HEK293 (cell line): Measurements from ENCODE around the gene CNIH3.

ENCODE experiments used
- CTCF ChIP-seq: fragments of 450-650 bp; formaldehyde crosslinking; IDR thresholded peaks from 2 replicates; pipeline ENCODE4 v1.5.1; 2016; ENCODE audit warnings: missing biosample characterization, missing genetic modification characterization
- KLF17 ChIP-seq: fragments of 450-650 bp; formaldehyde crosslinking; IDR thresholded peaks from 2 replicates; pipeline ENCODE4 v1.5.1; 2016; ENCODE audit warnings: missing biosample characterization, missing genetic modification characterization
- PRDM6 ChIP-seq: fragments of 450-650 bp; formaldehyde crosslinking; IDR thresholded peaks from 2 replicates; pipeline ENCODE4 v1.5.1; 2017; ENCODE audit warnings: missing biosample characterization, missing genetic modification characterization
- REST ChIP-seq: fragments of 450-650 bp; formaldehyde crosslinking; IDR thresholded peaks from 2 replicates; pipeline ENCODE4 v1.5.1; 2016; ENCODE audit warnings: missing biosample characterization, missing genetic modification characterization
- TCF7L2 ChIP-seq: IDR thresholded peaks from 2 replicates; pipeline ENCODE4 v1.6.1; 2011; ENCODE audit warnings: low read depth, mild to moderate bottlenecking, inconsistent platforms, low read length, moderate library complexity, borderline replicate concordance
- ZBTB8A ChIP-seq: fragments of 450-650 bp; formaldehyde crosslinking; IDR thresholded peaks from 2 replicates; pipeline ENCODE4 v1.5.1; 2016; ENCODE audit warnings: missing biosample characterization, missing genetic modification characterization
- ZNF133 ChIP-seq: fragments of 450-650 bp; formaldehyde crosslinking; IDR thresholded peaks from 2 replicates; pipeline ENCODE4 v1.5.1; 2016; ENCODE audit warnings: missing biosample characterization, missing genetic modification characterization
- ZNF324 ChIP-seq: fragments of 450-650 bp; formaldehyde crosslinking; IDR thresholded peaks from 2 replicates; pipeline ENCODE4 v1.5.1; 2016; ENCODE audit warnings: missing biosample characterization, missing genetic modification characterization
- ZNF549 ChIP-seq: fragments of 450-650 bp; IDR thresholded peaks from 2 replicates; pipeline ENCODE4 v1.5.1; 2018; ENCODE audit warnings: missing biosample characterization, missing genetic modification characterization, mild to moderate bottlenecking, inconsistent platforms, moderate library complexity
- ZNF571 ChIP-seq: fragments of 450-650 bp; formaldehyde crosslinking; IDR thresholded peaks from 2 replicates; pipeline ENCODE4 v1.5.0; 2017; ENCODE audit warnings: missing biosample characterization, missing genetic modification characterization
- ZNF580 ChIP-seq: fragments of 450-650 bp; formaldehyde crosslinking; IDR thresholded peaks from 2 replicates; pipeline ENCODE4 v1.5.1; 2016; ENCODE audit warnings: missing biosample characterization, missing genetic modification characterization

DNA sequence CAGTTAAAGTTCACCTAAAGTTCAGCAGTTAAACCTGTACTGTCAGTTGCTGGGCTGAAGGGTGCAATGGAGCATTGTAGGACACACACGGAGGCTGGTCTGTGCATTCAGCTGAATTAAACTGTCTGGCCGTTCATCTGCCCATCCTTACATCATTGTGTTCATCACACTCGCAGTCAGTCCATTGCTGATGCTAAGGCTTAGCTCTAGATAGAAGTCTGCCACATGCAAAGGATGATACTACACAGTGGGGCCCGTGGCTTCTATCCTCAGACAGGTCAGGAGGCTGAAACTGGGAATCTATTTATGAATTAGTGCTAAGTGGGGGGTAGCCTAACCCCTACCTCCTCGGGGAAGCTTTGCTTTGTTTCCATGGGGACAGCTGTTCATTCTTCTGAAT is 60.4 kb downstream of the CNIH3 start:
- no peak for TF ChIP-seq ZNF324 (tag by site-specific recombination)
- no peak for TF ChIP-seq CTCF
- TF ChIP-seq PRDM6 (tag by site-specific recombination), result no peak
- no peak for TF ChIP-seq ZNF580
- TF ChIP-seq ZNF571, result no peak
- TF ChIP-seq ZNF549 (tag by site-specific recombination), result no peak
- no peak for TF ChIP-seq TCF7L2
- no peak for TF ChIP-seq KLF17 (tag by site-specific recombination)
- no peak for TF ChIP-seq ZBTB8A (tag by site-specific recombination)
- TF ChIP-seq REST (tag by site-specific recombination), result no peak
- no peak for TF ChIP-seq ZNF133 (tag by site-specific recombination)
